Cardiac muscle cell (in vitro differentiated cells and primary cell): Measurements from ENCODE around the gene TET2. TPM values are rescaled to one million over a fixed set of nuclear protein-coding genes. Genes with fewer than 3 reads are reported as not detected.

ENCODE experiments used
- DNase-seq, 2 donors: peaks; one replicate each; pipeline versions ENCODE4 v3.0.0 to v3.0.0-alpha.2; 2010 to 2017; ENCODE audit warnings: low read depth in 1 of 2, low spot score in 1 of 2
- H3K27ac ChIP-seq: fragments of 200-600 bp; sonication (generic); 2 replicates; pipeline ENCODE4 v1.5.1; 2016
- H3K27me3 ChIP-seq: fragments of 200-600 bp; sonication (generic); 2 replicates; pipeline ENCODE4 v1.6.0; 2016; ENCODE audit warnings: control low read depth
- H3K36me3 ChIP-seq: fragments of 200-600 bp; sonication (generic); 2 replicates; pipeline ENCODE4 v1.5.1; 2016; ENCODE audit warnings: control low read depth
- H3K4me1 ChIP-seq: fragments of 200-600 bp; sonication (generic); 2 replicates; pipeline ENCODE4 v1.8.1; 2017; ENCODE audit warnings: low read depth, mild to moderate bottlenecking, mixed run types
- H3K4me3 ChIP-seq: fragments of 200-600 bp; sonication (generic); 2 replicates; pipeline ENCODE4 v1.5.1; 2016; ENCODE audit warnings: mild to moderate bottlenecking
- H3K9me3 ChIP-seq: fragments of 200-600 bp; sonication (generic); 2 replicates; pipeline ENCODE4 v1.5.1; 2017; ENCODE audit warnings: low read depth, mild to moderate bottlenecking, control low read depth
- polyA plus RNA-seq: library from polyadenylated mRNA; unstranded; fragments of >200 nt; fragmentation: Nextera tagmentation; extraction: Ambion mirVana; gene quantifications from 2 replicates; pipeline ENCODE4 v1.2.1, GENCODE V29; 2016
- total RNA-seq: library from RNA; depleted of rRNA; stranded (reverse); fragments of >200 nt; gene quantifications from 2 replicates; pipeline ENCODE4 v1.2.3, GENCODE V29; 2016
- TF ChIP-seq, protein P1 (sequence below): IDR thresholded peaks from 2 replicates; pipeline ENCODE4 v1.5.1; 2012; ENCODE audit warnings: low read depth, mild to moderate bottlenecking, low read length

TET2 gene
- total and polyA plus RNA-seq, 2 experiments from 2014 or later, result 10.5 to 23.3 TPM

DNA sequence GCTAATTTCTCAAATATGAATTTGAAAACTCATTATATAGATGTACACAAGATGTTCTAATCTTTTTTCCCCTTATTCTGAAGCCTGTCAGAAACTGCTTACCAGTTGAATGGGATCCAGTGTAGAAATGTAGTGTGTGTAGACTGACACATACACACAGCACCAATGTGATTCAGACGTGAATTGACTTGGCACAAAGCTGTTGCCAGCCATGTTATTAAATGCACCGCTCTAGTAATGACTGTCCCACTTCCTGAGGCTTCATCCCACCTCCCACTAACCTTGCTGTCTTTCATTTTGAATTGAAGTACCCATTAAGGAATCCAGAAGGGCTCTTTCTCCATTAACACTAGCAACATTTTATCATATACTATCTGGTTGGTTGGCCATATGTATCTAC lies 180.5 kb downstream of the TET2 start:
- TF ChIP-seq, protein P1, sequence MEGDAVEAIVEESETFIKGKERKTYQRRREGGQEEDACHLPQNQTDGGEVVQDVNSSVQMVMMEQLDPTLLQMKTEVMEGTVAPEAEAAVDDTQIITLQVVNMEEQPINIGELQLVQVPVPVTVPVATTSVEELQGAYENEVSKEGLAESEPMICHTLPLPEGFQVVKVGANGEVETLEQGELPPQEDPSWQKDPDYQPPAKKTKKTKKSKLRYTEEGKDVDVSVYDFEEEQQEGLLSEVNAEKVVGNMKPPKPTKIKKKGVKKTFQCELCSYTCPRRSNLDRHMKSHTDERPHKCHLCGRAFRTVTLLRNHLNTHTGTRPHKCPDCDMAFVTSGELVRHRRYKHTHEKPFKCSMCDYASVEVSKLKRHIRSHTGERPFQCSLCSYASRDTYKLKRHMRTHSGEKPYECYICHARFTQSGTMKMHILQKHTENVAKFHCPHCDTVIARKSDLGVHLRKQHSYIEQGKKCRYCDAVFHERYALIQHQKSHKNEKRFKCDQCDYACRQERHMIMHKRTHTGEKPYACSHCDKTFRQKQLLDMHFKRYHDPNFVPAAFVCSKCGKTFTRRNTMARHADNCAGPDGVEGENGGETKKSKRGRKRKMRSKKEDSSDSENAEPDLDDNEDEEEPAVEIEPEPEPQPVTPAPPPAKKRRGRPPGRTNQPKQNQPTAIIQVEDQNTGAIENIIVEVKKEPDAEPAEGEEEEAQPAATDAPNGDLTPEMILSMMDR, result no peak
- H3K36me3 ChIP-seq, result no peaks in the 10 kb centered on the region
- H3K4me3 ChIP-seq, result no peak overlapping the region
- H3K4me1 ChIP-seq, result no peaks in the 10 kb centered on the region
- H3K27me3 ChIP-seq, result no peaks in the 10 kb centered on the region
- no peak for DNase-seq
- no peaks in the 10 kb centered on the region for H3K9me3 ChIP-seq
- no peak overlapping the region for H3K27ac ChIP-seq

GRCh38 chr4:105327956-105328355 lies 181.3 kb downstream of the TET2 start:
- H3K36me3 ChIP-seq, result no peaks in the 10 kb centered on the region
- H3K27me3 ChIP-seq, result no peaks in the 10 kb centered on the region
- DNase-seq, result no peak

GRCh38 chr4:105329081-105329480 lies 182.4 kb downstream of the TET2 start:
- Histone ChIP-seq H3K4me3 (no peak overlapping the region), H3K36me3 (no peaks in the 10 kb centered on the region), H3K9me3 (no peaks in the 10 kb centered on the region), H3K4me1 (no peaks in the 10 kb centered on the region), H3K27me3 (no peaks in the 10 kb centered on the region), H3K27ac (no peak overlapping the region)
- DNase-seq, result no peak
- TF ChIP-seq, protein P1, result no peak

More at GRCh38 chr4:105327956-105328355, 181.3 kb downstream of the TET2 start:
- Histone ChIP-seq H3K9me3 (no peaks in the 10 kb centered on the region), H3K4me3 (no peak overlapping the region), H3K27ac (no peak overlapping the region), H3K4me1 (no peaks in the 10 kb centered on the region)
- TF ChIP-seq, protein P1, result no peak
